NCI-H748 (cell line): ENCODE results near the gene ZSCAN12.

Experiments
- DNase-seq: peaks from one replicate; lab custom pipeline; 2025; ENCODE audit not compliant: unreplicated experiment; lab: John Stamatoyannopoulos, UW

The ZSCAN12 gene

DNA sequence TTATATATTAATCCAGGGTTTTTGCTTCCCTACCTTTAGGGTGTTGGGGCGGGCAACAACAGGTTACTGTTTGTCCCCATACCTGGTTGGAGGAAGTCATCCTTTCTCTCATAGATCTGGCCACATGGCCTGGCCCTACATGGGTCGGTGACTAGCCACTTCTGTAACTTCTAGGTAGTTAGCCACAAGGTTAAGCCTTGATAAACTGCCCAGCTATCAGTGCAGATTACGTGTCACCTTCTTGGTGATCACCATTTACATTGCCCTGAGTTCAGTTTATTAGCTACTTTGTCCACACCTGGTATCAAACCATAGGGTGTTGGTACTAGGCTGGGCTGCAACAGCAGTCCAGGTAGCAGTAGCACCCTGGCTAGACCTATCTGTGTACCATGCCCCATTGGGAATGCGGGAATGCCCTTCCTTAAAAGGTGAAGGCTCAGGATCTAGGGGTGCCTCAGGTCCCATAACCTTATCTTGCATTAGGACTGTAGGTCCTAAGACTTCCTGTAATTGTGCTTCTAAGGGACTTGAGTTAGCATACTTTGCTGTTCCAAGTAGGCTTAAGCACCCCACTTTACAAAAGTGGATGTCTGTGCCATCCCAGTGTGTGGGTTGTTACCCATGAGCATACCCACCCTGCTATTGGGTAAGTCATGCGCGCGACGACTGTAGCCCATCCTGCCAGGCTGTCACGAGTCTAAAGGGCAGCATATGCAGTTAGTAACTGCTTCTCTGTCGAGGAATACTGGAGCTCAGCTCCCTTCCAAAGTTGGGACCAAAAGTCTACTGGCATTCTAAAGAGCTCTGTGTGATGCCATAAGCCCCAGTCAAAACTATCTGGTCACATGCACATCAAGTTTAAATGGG is 44.6 kb downstream of the ZSCAN12 start:
- DNase-seq, result no peak

DNA sequence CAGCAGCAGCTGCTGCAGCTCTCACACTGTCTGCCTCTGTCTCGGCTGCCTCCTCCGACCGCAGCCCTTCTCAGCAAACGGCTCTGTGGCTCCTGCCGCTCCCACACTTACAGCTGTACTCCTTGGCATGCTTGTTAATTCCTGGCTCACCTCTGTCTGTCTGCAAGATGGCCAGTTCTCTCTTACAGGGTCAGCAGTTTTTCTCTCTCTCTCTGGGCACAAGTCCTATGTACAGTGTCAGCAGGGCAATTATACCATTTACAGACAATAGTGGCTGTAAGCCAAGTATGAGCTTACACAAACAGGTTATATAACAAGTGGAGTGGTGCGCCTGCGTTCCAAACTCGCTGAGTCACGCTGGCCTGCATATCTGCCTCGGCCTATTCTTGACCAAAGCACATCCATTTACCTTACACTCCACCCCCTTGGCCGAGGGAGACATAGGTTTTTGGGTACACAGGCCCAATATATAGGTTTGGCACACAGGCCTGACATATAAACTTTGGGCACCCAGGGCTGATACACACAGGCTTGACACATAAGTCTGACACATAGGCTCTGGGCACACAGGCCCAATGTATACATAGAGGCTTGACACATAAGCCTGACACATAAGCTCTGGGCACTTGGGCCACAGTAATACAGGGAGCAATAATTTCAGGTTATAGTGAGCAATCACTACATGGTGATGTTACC is 45.4 kb downstream of the ZSCAN12 start:
- peak; percentile 76 for DNase-seq

DNA sequence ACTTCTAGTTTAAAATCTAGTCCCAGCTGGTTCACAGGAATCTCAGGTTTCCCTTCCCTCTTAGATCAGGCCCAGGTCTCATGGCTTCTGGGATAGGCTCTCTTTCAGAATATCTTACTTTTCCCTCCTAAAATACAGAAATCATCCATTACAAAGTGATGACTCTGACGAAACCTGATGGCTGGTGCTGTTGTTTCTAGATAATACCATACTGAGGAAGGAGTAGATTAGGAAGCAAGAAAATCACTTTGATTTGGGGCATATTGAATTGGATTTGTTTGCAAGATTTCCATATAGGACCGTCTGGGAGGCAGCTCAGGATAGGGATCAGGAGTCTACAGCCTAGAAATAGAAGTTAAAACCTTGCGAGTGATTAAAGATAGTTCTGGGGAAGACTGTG is 46.2 kb downstream of the ZSCAN12 start:
- peak; percentile 8 for DNase-seq

DNA sequence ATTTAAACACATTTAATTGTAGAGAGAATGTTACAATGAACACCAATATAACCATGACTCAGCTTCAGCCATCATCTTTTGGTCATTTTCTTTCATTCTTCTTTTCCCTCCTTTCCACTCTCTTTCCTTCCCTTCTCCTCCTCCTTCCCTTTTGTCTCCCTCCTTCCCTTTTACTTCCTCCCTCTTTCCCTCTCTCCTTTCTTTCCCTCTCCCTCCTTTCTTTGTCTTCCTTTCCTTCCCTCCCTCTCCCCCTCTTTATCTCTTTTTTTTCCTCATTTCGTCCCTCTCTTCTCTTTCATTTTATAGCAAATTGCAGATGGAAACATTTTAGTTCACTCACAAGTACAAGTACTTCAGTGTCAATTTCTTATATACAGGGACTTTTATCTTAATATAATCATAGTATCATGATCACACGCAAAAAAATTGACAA is 48.0 kb downstream of the ZSCAN12 start:
- DNase-seq, result no peak

DNA sequence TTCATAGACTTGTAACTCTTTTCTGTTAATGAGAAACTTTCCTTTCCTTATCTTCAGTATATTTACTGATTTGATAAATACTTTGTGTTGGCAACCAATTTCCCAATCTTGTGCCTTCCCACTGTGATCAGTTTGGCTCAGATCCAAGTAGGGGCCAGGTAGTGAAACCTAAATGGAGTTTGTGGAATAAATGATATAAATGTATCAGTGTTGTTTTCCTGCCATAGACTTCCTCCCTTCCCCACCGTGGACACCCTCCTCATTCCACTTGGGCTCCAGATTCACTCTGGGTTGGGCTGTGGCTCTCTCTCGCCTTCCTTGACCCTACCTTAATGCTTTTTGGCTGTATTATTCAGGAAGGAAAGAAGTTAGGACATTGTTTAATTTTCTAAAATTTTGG is 48.5 kb downstream of the ZSCAN12 start:
- DNase-seq, result peak; percentile 26

- DNase-seq, result peak; percentile 94
Observed at GRCh38 chr6:28349892-28350737, 49.4 kb downstream of the ZSCAN12 start, which contains the start of gene ZKSCAN3. Gene ZKSCAN3 (plus strand): TSS chr6:28349947. CDS start chr6:28359587, 9,640 bp downstream.

DNA sequence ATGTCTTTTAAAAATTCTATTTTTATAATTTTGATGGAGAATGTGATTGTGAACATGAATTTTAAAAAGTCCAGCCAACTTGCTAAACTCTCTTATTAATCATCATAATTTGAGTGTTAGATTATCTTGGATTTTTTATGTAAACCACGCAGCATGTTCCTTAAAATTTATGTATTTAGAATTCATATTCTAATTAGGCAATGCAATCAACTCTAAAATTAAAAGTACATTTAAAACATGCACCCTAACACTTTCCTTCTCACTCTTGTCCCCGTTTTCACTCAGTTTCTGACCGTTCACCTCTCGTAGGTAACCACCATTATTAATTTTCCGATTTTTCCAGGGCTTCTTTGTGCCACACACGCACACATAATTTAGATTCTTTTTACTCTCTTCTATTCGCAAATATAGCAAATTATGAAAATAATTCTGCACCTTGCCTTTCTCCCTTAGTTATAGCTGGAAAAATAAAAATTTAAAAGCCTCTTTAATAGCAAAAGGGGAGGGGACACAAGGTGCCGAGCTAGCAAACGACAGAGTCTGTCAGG is 50.1 kb downstream of the ZSCAN12 start:
- DNase-seq, result no peak

GRCh38 chr6:28347119-28347518 is 52.4 kb downstream of the ZSCAN12 start:
- DNase-seq, result no peak

- no peak for DNase-seq
Observed at GRCh38 chr6:28345201-28345600, 54.3 kb downstream of the ZSCAN12 start.

DNA sequence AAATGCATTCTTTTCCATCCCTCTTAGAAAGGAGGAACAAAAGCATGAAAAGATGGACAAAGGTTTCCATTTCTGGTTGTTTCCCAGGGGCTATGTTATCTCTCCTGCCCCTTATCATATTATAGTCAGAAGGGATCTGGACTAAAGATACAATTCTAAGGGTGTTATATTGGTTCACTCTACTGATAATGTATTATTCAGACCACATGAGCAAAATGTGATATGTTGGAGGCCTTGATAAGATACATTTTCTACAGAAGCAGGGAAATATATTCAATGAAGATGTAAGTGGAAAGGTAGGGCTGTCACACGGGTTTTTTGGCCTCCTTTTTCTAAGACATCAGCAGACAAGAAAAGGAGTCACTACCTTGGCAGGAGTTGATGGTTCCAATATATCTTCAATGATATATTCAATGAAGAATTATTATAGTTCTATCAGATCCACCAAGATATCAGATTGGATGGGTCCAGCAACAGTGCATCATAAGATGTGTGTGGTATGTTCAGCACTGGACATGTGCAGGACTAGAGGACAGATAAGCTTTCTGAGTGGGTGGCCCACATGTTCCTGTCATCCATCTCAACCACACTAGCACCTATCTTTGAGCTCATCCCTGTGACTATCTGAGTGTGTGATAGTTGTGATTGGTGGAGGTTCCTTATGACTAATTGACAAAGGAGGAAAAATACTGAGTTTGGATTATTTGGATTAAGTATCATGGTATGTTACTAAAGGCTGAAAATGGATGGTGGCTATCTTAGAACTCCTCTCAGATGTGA is 55.5 kb downstream of the ZSCAN12 start:
- no peak for DNase-seq

DNA sequence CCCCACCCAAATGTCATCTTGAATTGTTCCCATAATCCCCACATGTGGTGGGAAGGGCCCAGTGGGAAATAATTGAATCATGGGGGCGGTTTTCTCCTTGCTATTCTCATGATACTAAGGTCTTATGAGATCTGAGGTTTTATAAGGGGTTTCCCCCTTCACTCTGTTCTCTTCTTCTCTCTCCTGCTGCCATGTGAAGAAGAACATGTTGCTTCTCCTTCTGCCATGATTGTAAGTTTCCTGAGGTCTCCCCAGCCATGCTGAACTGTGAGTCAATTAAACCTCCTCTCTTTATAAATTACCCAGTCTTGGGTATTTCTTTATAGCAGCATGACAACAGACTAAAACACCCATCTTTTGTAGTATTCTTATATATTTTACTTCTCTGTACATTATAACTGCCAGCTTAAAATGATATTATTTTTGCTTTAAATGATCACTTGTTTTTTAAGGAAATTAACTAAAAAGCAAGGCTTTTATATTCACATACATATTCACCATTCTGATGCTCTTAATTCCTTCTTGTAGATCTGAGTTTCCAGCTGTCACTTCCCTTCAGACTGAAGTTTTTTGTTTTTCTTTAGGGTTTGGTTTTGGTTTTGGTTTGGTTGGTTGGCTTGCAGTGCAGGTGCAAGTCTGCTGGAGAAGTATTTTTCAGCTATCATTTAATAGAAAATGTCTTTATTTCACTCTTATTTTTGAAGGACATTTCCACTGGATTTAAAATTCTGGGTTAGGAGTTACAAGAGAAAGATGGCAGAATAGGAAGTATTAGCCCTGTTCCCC is 59.0 kb downstream of the ZSCAN12 start:
- no peak for DNase-seq

GRCh38 chr6:28337121-28337520 is 62.4 kb downstream of the ZSCAN12 start:
- DNase-seq, result no peak

GRCh38 chr6:28336284-28337120 is 63.0 kb downstream of the ZSCAN12 start:
- DNase-seq, result peak; percentile 61

DNA sequence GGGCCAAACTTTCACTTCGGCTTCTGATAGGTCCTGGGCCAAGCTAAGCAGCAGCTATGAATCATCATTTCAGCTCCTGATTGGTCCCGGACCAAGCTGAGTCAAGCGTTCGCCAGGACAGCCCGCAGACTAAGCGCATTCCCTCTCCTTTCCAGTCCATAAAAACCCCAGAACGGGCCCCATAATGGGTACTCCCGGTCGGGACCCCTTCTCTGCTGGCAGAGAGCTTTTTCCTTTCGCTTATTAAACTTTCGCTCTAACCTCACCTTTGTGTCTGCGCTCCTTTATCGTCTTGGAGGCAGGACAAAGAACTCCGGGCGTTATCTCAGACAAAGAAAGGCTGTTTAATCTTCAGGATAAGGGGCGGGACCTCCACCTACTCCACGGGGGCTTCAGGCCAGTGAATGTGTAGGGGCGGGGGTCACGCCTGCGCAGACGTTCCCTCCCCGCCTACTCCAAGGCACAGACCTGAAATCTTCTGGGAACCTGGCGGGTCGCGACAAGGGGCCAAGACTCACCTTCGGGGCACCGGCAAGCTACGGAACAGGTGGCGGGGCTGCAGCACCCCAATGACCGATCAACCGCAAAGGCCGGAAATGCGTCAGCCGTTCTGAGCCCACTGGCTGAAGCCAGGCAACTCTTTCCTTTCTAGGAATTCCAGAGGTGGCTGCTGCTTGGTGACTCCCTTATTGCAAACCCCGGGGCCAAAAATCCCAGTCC is 63.8 kb downstream of the ZSCAN12 start, which contains the start of gene ZSCAN31:
Gene ZSCAN31, minus strand, starts transcription at position 585 of the 720 bp plus-strand sequence. CDS start 6,465 bp downstream, outside the sequence.
- DNase-seq, result peak; percentile 97

GRCh38 chr6:28335040-28335563 is 64.4 kb downstream of the ZSCAN12 start:
- no peak for DNase-seq

DNA sequence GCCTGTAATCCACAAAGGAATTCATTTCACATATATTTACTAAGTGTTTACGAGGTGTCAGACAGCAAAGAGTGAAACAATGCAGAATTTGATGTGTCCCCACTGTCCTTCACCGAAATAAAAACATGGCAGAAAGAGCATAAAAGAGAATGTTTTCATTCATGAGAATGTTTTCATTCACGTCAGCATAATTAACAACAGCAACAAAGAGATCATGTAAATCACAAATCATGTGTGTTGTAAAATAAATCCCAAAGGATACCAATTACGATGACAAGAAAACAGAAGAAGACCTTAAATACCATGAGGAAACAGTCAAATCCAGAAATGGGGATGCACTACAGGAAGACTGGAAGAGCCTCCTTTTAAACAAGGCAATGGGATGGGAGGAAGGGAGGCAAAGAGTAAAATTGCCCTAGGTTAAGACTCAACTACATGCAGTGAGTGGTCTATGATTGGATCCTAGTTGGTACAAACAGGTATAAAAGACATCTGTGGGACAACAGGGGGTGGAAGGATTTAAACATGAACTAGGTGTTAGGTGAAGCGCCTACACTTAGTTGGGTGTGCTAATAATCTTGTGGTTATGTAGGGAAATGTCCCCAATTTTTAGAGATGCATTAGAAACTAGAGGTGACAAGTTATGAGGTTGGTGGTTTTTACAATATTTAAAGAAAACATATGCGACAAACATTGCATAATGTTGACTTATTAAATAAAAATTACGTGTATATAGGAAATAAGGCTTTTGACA is 65.1 kb downstream of the ZSCAN12 start:
- DNase-seq, result no peak

GRCh38 chr6:28333599-28334018 is 65.9 kb downstream of the ZSCAN12 start:
- DNase-seq, result no peak
